Inflammatory macrophage treated with lipopolysaccharide for 4 hours (primary cell): ENCODE measurements around the gene CETP.
"Not testable (repeated sequence)": the region's sequence is repeated elsewhere in the genome, so short reads cannot be mapped to it uniquely, and the experiment has no call there.

ENCODE experiments used
- DNase-seq: peaks from one replicate; pipeline ENCODE4 v3.0.0-alpha.2; 2020

Gene CETP

GRCh38 chr16:56961386-56961785 is 364 bp upstream of the CETP start:
- no peak for DNase-seq

GRCh38 chr16:56964243-56965148 is 2.7 kb downstream of the CETP start:
- peak; percentile 91 for DNase-seq

GRCh38 chr16:56965149-56966092 is 3.7 kb downstream of the CETP start:
- peak; percentile 60 for DNase-seq

GRCh38 chr16:56966093-56966475 is 4.3 kb downstream of the CETP start:
- no peak for DNase-seq

GRCh38 chr16:56967733-56968132 is 6.0 kb downstream of the CETP start:
- DNase-seq = no peak

- no peak for DNase-seq
Observed at GRCh38 chr16:56969769-56970168, 8.0 kb downstream of the CETP start.

GRCh38 chr16:56970934-56971767 is 9.4 kb downstream of the CETP start:
- DNase-seq = no peak

- DNase-seq = no peak
Observed at GRCh38 chr16:56971768-56972043, 10.0 kb downstream of the CETP start.

- DNase-seq = peak; percentile 27
Observed at GRCh38 chr16:56972403-56973293, 10.9 kb downstream of the CETP start.

- DNase-seq = no peak
Observed at GRCh38 chr16:56973294-56973689, 11.5 kb downstream of the CETP start.

- DNase-seq = not testable (repeated sequence)
Observed at GRCh38 chr16:56973899-56974298, 12.1 kb downstream of the CETP start.

- no peak for DNase-seq
Observed at GRCh38 chr16:56974549-56975300, 13.0 kb downstream of the CETP start.

- DNase-seq = no peak
Observed at GRCh38 chr16:56975714-56976113, 14.0 kb downstream of the CETP start.

- DNase-seq = no peak
Observed at GRCh38 chr16:56977216-56977615, 15.5 kb downstream of the CETP start.

- DNase-seq = no peak
Observed at GRCh38 chr16:56977823-56978430, 16.2 kb downstream of the CETP start.

- no peak for DNase-seq
Observed at GRCh38 chr16:56980201-56980535, 18.4 kb downstream of the CETP start.

GRCh38 chr16:56980792-56981724 is 19.3 kb downstream of the CETP start:
- no peak for DNase-seq

- no peak for DNase-seq
Observed at GRCh38 chr16:56981729-56982271, 20.1 kb downstream of the CETP start.

- DNase-seq = no peak
Observed at GRCh38 chr16:56982695-56983094, 20.9 kb downstream of the CETP start.
